Measurements from ENCODE around the gene ATF6. TPM values are rescaled to one million over a fixed set of nuclear protein-coding genes. Genes with fewer than 3 reads are reported as not detected.

Gene ATF6
- total and polyA plus RNA-seq, 2 donors, result 13.0 to 39.4 TPM

GRCh38 chr1:161999301-162000052 is 233.4 kb downstream of the ATF6 start:
- no peak for DNase-seq (ENCODE audit: extremely low spot score)
- no peaks in the 10 kb centered on the region for H3K36me3 ChIP-seq (ENCODE audit: insufficient read depth)
- no peak overlapping the region for H3K4me3 ChIP-seq (ENCODE audit: low read depth, low read length)
- no peak overlapping the region for H3K27ac ChIP-seq (ENCODE audit: low read depth)
- WGBS, result 82% methylated on average over 8 of the region's 8 CpGs
- H3K4me1 ChIP-seq (ENCODE audit: insufficient read depth), result no peaks in the 10 kb centered on the region

DNA sequence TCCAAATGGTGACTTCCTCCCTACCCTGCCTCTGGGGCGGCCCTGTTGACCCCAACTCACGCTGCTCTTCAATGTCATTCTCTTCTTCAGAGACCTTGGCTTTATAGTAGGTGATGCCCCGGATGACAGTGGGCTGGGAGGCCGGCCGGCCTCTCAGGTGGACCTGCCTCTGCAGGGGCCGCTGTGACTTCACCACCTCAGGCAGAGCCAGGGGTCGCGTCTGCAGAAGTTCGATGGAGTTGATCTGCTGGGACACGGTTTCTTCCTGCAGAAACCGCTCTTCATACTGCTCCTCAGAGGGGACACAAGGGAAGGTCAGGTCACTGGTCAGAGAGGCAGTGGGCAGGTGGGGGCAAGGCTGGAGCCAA is 233.9 kb downstream of the ATF6 start:
- H3K4me1 ChIP-seq (ENCODE audit: insufficient read depth), result no peaks in the 10 kb centered on the region
- WGBS, result 97% methylated on average over 11 of the region's 11 CpGs
- no peak overlapping the region for H3K4me3 ChIP-seq (ENCODE audit: low read depth, low read length)
- DNase-seq (ENCODE audit: extremely low spot score), result no peak
- no peak overlapping the region for H3K27ac ChIP-seq (ENCODE audit: low read depth)
- H3K36me3 ChIP-seq (ENCODE audit: insufficient read depth), result no peaks in the 10 kb centered on the region

DNA sequence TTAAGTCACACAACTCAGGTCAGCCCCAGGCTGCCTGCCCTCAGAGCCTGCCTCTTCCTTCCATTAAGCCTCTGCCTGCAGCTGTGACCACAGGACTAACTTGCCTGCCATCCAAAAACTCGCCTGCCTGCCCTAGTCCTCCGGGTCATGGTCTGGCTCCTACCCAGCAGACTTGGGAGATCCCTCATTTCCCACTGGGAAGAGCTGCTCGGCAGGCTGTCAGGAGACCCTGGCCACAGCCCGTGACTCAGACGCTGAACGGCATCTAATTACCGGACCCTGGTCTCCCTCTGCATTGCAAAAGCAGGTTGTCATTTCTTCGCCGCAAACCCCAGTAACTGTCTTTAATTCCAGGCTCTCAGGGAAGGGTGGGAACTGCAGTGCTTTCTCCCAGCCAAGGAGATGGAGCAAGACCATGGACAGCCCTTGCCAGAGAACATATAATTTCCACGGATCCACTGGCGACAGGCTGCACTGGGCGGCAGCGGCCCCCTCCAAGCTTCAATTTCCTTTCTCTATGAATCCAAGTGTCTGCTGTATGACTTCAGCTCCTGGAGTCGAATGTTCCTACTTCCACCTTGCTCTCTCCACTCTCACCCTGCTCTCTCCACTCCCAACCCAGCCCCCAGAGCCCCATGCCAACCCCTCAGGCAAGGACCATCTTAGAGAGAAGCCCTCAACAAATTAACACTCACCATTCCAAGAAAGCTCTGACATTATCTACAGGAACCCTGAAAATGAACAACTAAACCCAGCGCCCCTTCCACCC is 237.1 kb downstream of the ATF6 start:
- no peak overlapping the region for H3K4me3 ChIP-seq (ENCODE audit: low read depth, low read length)
- H3K4me1 ChIP-seq (ENCODE audit: insufficient read depth), result no peaks in the 10 kb centered on the region
- no peak overlapping the region for H3K27ac ChIP-seq (ENCODE audit: low read depth)
- H3K36me3 ChIP-seq (ENCODE audit: insufficient read depth), result no peaks in the 10 kb centered on the region
- no peak for DNase-seq (ENCODE audit: extremely low spot score)
- 66% methylated on average over 15 of the region's 15 CpGs for WGBS

- WGBS, result 63% methylated on average over 5 of the region's 5 CpGs
- Histone ChIP-seq H3K4me1 (ENCODE audit: insufficient read depth) (no peaks in the 10 kb centered on the region), H3K27ac (ENCODE audit: low read depth) (no peak overlapping the region), H3K36me3 (ENCODE audit: insufficient read depth) (no peaks in the 10 kb centered on the region), H3K4me3 (ENCODE audit: low read depth, low read length) (no peak overlapping the region)
- DNase-seq (ENCODE audit: extremely low spot score), result no peak
These were observed 237.7 kb downstream of the ATF6 start for GRCh38 chr1:162003830-162004215.

DNA sequence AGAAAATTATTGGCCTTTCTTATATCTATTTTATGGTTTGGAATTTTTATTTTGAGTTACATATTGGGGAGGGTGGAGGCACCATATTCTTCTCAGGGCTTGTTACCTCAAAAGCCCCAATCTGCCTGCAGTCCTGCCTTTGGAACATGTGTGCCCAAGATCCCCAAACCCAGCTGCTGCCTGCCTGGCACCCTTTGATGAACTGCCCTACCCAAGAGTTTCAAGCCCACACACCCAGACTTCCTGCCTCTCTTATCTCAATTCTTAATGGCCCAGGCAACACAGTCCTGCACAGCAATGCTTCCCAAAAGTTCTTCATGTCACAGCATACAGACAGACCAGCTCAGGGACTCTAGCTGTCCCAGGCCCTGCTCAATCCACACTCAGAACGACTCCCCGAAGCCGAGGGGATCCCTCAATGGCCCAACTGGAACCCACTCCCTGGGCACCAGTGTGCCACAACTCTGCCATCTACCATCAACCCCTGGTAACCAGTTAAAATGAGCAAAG is 238.4 kb downstream of the ATF6 start:
- Histone ChIP-seq H3K27ac (ENCODE audit: low read depth) (no peak overlapping the region), H3K36me3 (ENCODE audit: insufficient read depth) (no peaks in the 10 kb centered on the region), H3K4me3 (ENCODE audit: low read depth, low read length) (no peak overlapping the region), H3K4me1 (ENCODE audit: insufficient read depth) (no peaks in the 10 kb centered on the region)
- 96% methylated on average over 3 of the region's 3 CpGs for WGBS
- no peak for DNase-seq (ENCODE audit: extremely low spot score)

DNA sequence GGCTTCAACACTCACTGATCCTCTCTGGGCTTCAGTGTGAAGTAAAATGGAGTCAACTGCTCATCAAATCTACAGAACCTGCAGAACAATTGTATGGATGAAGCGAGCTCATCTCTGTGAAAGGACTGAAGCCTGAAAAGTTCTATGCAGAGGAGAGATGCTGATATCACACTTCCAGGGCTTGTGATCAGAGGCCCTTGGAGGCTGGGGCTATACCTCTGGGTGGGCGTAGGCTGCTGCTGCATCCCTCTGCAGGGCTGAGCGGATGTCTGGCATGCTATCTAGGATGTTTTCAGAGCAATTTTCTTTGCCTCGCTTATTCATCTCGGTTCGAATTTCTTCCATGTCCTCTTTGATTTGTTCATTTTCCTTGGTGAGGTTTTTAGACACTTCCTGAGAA is 240.0 kb downstream of the ATF6 start:
- WGBS, result 84% methylated on average over 6 of the region's 6 CpGs
- Histone ChIP-seq H3K4me1 (ENCODE audit: insufficient read depth) (no peaks in the 10 kb centered on the region), H3K4me3 (ENCODE audit: low read depth, low read length) (no peak overlapping the region), H3K27ac (ENCODE audit: low read depth) (no peak overlapping the region), H3K36me3 (ENCODE audit: insufficient read depth) (no peaks in the 10 kb centered on the region)
- DNase-seq (ENCODE audit: extremely low spot score), result no peak

GRCh38 chr1:162007466-162007865 is 241.3 kb downstream of the ATF6 start:
- no peak overlapping the region for H3K27ac ChIP-seq (ENCODE audit: low read depth)
- no peaks in the 10 kb centered on the region for H3K4me1 ChIP-seq (ENCODE audit: insufficient read depth)
- no peak for DNase-seq (ENCODE audit: extremely low spot score)
- WGBS, result 89% methylated on average over 3 of the region's 3 CpGs
- H3K4me3 ChIP-seq (ENCODE audit: low read depth, low read length), result no peak overlapping the region
- H3K36me3 ChIP-seq (ENCODE audit: insufficient read depth), result no peaks in the 10 kb centered on the region

DNA sequence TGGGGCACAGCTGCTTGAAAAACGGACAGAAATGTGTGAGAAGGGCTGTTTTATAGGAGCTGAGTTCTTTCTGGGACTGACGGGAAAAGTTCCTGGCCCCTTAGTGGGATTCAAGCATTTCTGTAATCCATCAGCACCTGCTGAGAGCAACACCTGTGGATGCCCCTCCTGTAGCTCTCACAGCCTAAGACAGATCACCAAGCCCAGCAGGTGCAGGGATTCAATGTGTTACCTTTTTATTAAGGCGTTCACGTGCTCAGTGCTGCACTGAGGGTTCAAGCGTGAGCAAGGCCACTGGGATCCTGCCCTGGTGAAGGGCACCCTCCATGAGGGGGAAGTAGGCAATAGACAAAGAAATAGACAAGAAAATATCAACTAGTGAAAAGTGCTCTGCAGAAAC is 242.7 kb downstream of the ATF6 start:
- no peak for DNase-seq (ENCODE audit: extremely low spot score)
- no peak overlapping the region for H3K27ac ChIP-seq (ENCODE audit: low read depth)
- WGBS, result 86% methylated on average over 5 of the region's 5 CpGs
- H3K4me1 ChIP-seq (ENCODE audit: insufficient read depth), result no peaks in the 10 kb centered on the region
- H3K4me3 ChIP-seq (ENCODE audit: low read depth, low read length), result no peak overlapping the region
- no peaks in the 10 kb centered on the region for H3K36me3 ChIP-seq (ENCODE audit: insufficient read depth)

- Histone ChIP-seq H3K27ac (ENCODE audit: low read depth) (no peak overlapping the region), H3K4me1 (ENCODE audit: insufficient read depth) (no peaks in the 10 kb centered on the region)
- 82% methylated on average over 9 of the region's 9 CpGs for WGBS
These were observed 243.5 kb downstream of the ATF6 start for GRCh38 chr1:162009501-162010174.

DNA sequence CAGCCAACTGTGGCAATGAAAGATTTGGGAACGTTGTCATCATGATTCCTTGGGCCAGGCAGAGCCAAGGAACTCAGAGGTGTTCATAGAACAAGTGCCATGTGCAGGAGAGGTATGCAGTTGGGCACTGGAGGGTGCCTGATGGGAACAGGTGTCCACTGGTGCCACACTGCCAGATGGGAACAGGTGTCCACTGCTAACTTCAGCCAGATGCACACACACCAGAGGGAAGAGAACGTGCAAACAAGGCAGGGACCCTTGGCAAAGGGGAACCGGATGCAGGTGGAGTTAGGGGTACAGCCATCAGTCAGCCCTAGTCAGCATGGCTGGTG is 244.0 kb downstream of the ATF6 start:
- DNase-seq (ENCODE audit: extremely low spot score), result no peak
- 87% methylated on average over 3 of the region's 3 CpGs for WGBS

More at GRCh38 chr1:162009501-162010174, 243.5 kb downstream of the ATF6 start:
- Histone ChIP-seq H3K4me3 (ENCODE audit: low read depth, low read length) (no peak overlapping the region), H3K36me3 (ENCODE audit: insufficient read depth) (no peaks in the 10 kb centered on the region)
- no peak for DNase-seq (ENCODE audit: extremely low spot score)

GRCh38 chr1:162011337-162012012 is 245.4 kb downstream of the ATF6 start:
- Histone ChIP-seq H3K4me1 (ENCODE audit: insufficient read depth) (no peaks in the 10 kb centered on the region), H3K36me3 (ENCODE audit: insufficient read depth) (no peaks in the 10 kb centered on the region), H3K27ac (ENCODE audit: low read depth) (no peak overlapping the region), H3K4me3 (ENCODE audit: low read depth, low read length) (no peak overlapping the region)
- no peak for DNase-seq (ENCODE audit: extremely low spot score)
- 57% methylated on average over 9 of the region's 9 CpGs for WGBS

More for the DNA sequence above, 244.0 kb downstream of the ATF6 start:
- no peaks in the 10 kb centered on the region for H3K4me1 ChIP-seq (ENCODE audit: insufficient read depth)
- H3K36me3 ChIP-seq (ENCODE audit: insufficient read depth), result no peaks in the 10 kb centered on the region
- no peak overlapping the region for H3K4me3 ChIP-seq (ENCODE audit: low read depth, low read length)
- no peak overlapping the region for H3K27ac ChIP-seq (ENCODE audit: low read depth)

GRCh38 chr1:162013289-162013688 is 247.2 kb downstream of the ATF6 start:
- no peak for DNase-seq (ENCODE audit: extremely low spot score)
- no peaks in the 10 kb centered on the region for H3K4me1 ChIP-seq (ENCODE audit: insufficient read depth)
- H3K36me3 ChIP-seq (ENCODE audit: insufficient read depth), result no peaks in the 10 kb centered on the region
- no peak overlapping the region for H3K4me3 ChIP-seq (ENCODE audit: low read depth, low read length)
- no peak overlapping the region for H3K27ac ChIP-seq (ENCODE audit: low read depth)

All from urinary bladder (tissue), 4 donors.